Natural killer cell (primary cell): ENCODE results near the gene KDM4B. TPM values are rescaled to one million over a fixed set of nuclear protein-coding genes. Genes with fewer than 3 reads are reported as not detected.

Source experiments
- ATAC-seq, 3 donors: fragments of 150-1000 bp in 2 of 3; fragments of 200-7000 bp in 1 of 3; cut with Tn5 transposase; 1 replicate in 1 of 3; 2 replicates in 2 of 3; pipeline ENCODE4 v1.10.0; 2021; ENCODE audit warnings: mild to moderate bottlenecking in 2 of 3, moderate library complexity in 2 of 3
- DNase-seq, 2 donors: peaks; one replicate each; pipeline versions ENCODE4 v3.0.0 to v3.0.0-alpha.2; 2013 to 2021; ENCODE audit warnings: mixed read lengths in 1 of 2
- H3K27ac ChIP-seq: one replicate; pipeline ENCODE4 v1.5.1; 2013; ENCODE audit warnings: mild to moderate bottlenecking, low read length
- H3K27me3 ChIP-seq: one replicate; pipeline ENCODE4 v1.6.1; 2013; ENCODE audit warnings: low read length; ENCODE audit not compliant: control insufficient read depth, insufficient read depth
- H3K36me3 ChIP-seq: one replicate; pipeline ENCODE4 v1.6.1; 2013; ENCODE audit warnings: low read length; ENCODE audit not compliant: control insufficient read depth, insufficient read depth
- H3K4me1 ChIP-seq: one replicate; pipeline ENCODE4 v1.6.1; 2013; ENCODE audit warnings: low read length; ENCODE audit not compliant: control insufficient read depth, insufficient read depth
- H3K4me3 ChIP-seq: one replicate; pipeline ENCODE4 v1.5.1; 2013; ENCODE audit warnings: low read length
- H3K9me3 ChIP-seq: one replicate; pipeline ENCODE4 v1.6.1; 2013; ENCODE audit warnings: low read length; ENCODE audit not compliant: control insufficient read depth, insufficient read depth
- H3K27ac Mint-ChIP-seq, 2 donors: one replicate each; pipeline ENCODE4 v1.8.0; 2022; ENCODE audit warnings: mild to moderate bottlenecking in 2 of 2, mixed read lengths in 2 of 2, moderate library complexity in 1 of 2
- H3K27me3 Mint-ChIP-seq, 2 donors: one replicate each; pipeline ENCODE4 v1.8.0; 2022; ENCODE audit warnings: low read depth in 2 of 2, mixed read lengths in 2 of 2
- H3K36me3 Mint-ChIP-seq: one replicate; pipeline ENCODE4 v1.8.0; 2022; ENCODE audit warnings: mixed read lengths
- H3K4me1 Mint-ChIP-seq, 2 donors: one replicate each; pipeline ENCODE4 v1.8.0; 2022; ENCODE audit warnings: mixed read lengths in 2 of 2
- H3K4me3 Mint-ChIP-seq: one replicate; pipeline ENCODE4 v1.8.0; 2022; ENCODE audit warnings: mild to moderate bottlenecking, moderate library complexity, mixed read lengths
- H3K9me3 Mint-ChIP-seq, 2 donors: one replicate each; pipeline ENCODE4 v1.8.0; 2022; ENCODE audit warnings: mixed read lengths in 2 of 2
- CTCF ChIP-seq: fragments of 200-600 bp; IDR thresholded peaks from one replicate; pipeline ENCODE4 v1.8.0; 2022; ENCODE audit warnings: antibody characterized with exemption
- WGBS: methylation state at CpG from one replicate; pipeline ENCODE4 v1.1.7; 2013; ENCODE audit warnings: missing lambda C conversion rate; ENCODE audit not compliant: insufficient coverage; 5-methylcytosine and 5-hydroxymethylcytosine counted together
- intact Hi-C: fragments of 100-400 bp; cut with micrococcal nuclease; formaldehyde crosslinking; loops from one replicate; pipeline ENCODE4 v1.14.2; 2022
- total RNA-seq, 4 donors: library from RNA; stranded (reverse); fragments of 120-200 nt in 1 of 4; gene quantifications; one replicate each; pipeline versions ENCODE4 v1.2.3 to v1.2.4, GENCODE V29; 2013 to 2022

The KDM4B gene
- total RNA-seq, 3 donors from 2014 or later (not counting 1 experiment from before 2014, with no cell fraction given) = 68.0 to 73.5 (median 68.1) TPM

GRCh38 chr19:5036698-5037563, 68.0 kb downstream of the KDM4B start:
- H3K27me3 ChIP-seq = no peaks in the 10 kb centered on the region
- H3K4me3 ChIP-seq = no peak overlapping the region
- Mint-ChIP-seq H3K27ac (peak overlapping the region in 1 of 2 donors; percentile 24), H3K36me3 (no peaks in the 10 kb centered on the region), H3K9me3 (no peaks in the 10 kb centered on the region), H3K4me3 (no peak overlapping the region), H3K27me3 (no peaks in the 10 kb centered on the region), H3K4me1 (peaks cover 0 to 18% of the 10 kb centered on the region in 2 donors)
- peaks cover 24% of the 10 kb centered on the region for H3K36me3 ChIP-seq
- intact Hi-C loops = no loop called here
- TF ChIP-seq CTCF = no peak
- WGBS = 92% methylated on average over 36 of the region's 36 CpGs
- H3K9me3 ChIP-seq = no peaks in the 10 kb centered on the region
- no peak overlapping the region for H3K27ac ChIP-seq
- H3K4me1 ChIP-seq = peaks cover 1% of the 10 kb centered on the region
- ATAC-seq = no peak
- DNase-seq = no peak

- 94% methylated on average over 17 of the region's 17 CpGs for WGBS
- H3K36me3 ChIP-seq = peaks cover 30% of the 10 kb centered on the region
- ATAC-seq = no peak
These were observed 69.0 kb downstream of the KDM4B start for GRCh38 chr19:5037936-5038335.

GRCh38 chr19:5038631-5039271, 69.8 kb downstream of the KDM4B start:
- Mint-ChIP-seq H3K4me3 (no peak overlapping the region), H3K36me3 (no peaks in the 10 kb centered on the region), H3K27ac (no peak overlapping the region), H3K27me3 (no peaks in the 10 kb centered on the region), H3K9me3 (no peaks in the 10 kb centered on the region), H3K4me1 (peaks cover 0 to 18% of the 10 kb centered on the region in 2 donors)
- DNase-seq = peak in 1 of 2 donors; percentile 34
- no peaks in the 10 kb centered on the region for H3K4me1 ChIP-seq
- intact Hi-C loops = no loop called here
- no peaks in the 10 kb centered on the region for H3K9me3 ChIP-seq
- no peak overlapping the region for H3K4me3 ChIP-seq
- TF ChIP-seq CTCF = no peak
- WGBS = 68% methylated on average over 14 of the region's 14 CpGs
- ATAC-seq = no peak
- no peak overlapping the region for H3K27ac ChIP-seq
- H3K27me3 ChIP-seq = no peaks in the 10 kb centered on the region
- peaks cover 24% of the 10 kb centered on the region for H3K36me3 ChIP-seq

More at GRCh38 chr19:5037936-5038335, 69.0 kb downstream of the KDM4B start:
- Mint-ChIP-seq H3K4me3 (no peak overlapping the region), H3K4me1 (peaks cover 0 to 18% of the 10 kb centered on the region in 2 donors), H3K27me3 (no peaks in the 10 kb centered on the region), H3K27ac (no peak overlapping the region), H3K9me3 (no peaks in the 10 kb centered on the region), H3K36me3 (no peaks in the 10 kb centered on the region)
- no peak overlapping the region for H3K4me3 ChIP-seq
- intact Hi-C loops = no loop called here
- no peak for TF ChIP-seq CTCF
- no peaks in the 10 kb centered on the region for H3K4me1 ChIP-seq
- no peaks in the 10 kb centered on the region for H3K27me3 ChIP-seq
- H3K9me3 ChIP-seq = no peaks in the 10 kb centered on the region
- no peak for DNase-seq
- H3K27ac ChIP-seq = no peak overlapping the region
